ENCODE results near the gene SPDYC.
"Not testable (repeated sequence)": the region's sequence is repeated elsewhere in the genome, so short reads cannot be mapped to it uniquely, and the experiment has no call there.

Gene SPDYC

DNA sequence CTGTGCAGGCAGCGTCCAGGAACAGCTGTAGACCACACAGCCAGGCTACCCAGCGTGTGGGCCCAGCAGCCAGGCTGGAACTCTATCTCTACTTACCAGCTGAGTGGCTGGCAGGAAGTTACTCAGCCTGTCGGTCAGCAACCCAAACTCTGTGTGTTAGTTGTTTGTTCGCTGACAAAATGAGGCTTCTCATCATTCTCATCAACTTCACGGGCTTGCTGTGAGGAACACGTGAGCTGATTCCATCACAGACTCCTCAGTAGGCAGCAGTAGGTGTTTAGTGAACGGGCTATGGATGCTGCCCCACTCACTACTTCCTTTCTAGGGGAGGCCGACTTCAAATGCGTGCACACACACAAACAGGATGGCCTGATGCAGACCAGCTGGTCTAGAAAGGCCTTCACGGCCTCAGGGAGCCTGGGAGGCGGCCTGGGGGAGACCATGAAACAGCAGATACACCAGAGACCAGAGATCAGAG lies 830 bp upstream of the SPDYC start:
- no peak for DNase-seq (ENCODE audit: low read depth)

DNA sequence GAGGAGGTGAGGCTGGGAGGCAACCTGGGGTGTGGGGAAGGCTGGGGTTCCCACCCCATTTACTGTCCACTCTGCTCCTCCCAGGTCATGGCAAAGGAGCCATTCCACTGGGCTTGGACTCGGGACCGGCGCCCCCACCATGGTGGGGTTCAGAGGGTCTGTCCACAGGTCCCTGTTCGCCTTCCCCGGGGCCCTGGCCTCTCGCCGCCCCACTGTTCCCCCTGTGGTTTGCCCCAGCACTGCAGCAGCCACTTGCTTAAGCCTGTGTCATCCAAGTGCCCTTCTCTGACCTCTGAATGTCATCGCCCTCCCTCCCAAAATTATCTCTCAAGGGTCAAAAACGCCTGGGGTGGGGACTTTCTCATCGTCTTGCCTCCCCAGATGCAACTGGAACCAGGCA lies 2.6 kb downstream of the SPDYC start:
- no peak for DNase-seq (ENCODE audit: low read depth)

DNA sequence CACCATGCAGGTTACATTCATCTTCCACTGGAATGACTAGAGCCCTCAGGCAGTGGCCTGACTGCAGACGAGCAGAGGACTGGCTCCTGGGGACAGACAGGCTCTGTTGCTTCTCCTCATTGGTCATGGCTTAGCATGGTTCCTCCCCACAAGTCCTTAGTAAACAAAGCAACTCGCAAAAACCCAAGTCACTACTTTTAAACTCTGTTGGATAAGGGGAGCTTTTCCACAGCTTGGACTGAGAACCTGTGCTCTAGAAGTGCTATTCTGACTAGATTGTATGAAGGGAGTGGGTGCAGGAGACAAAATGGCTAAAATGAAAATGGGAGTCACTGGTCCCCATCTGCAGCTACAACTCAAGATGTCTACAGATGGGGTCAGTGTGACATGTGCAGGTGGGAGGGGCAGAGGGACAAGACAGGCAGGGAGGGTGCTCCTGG lies 4.6 kb downstream of the SPDYC start:
- DNase-seq (ENCODE audit: low read depth) = not testable (repeated sequence)

DNA sequence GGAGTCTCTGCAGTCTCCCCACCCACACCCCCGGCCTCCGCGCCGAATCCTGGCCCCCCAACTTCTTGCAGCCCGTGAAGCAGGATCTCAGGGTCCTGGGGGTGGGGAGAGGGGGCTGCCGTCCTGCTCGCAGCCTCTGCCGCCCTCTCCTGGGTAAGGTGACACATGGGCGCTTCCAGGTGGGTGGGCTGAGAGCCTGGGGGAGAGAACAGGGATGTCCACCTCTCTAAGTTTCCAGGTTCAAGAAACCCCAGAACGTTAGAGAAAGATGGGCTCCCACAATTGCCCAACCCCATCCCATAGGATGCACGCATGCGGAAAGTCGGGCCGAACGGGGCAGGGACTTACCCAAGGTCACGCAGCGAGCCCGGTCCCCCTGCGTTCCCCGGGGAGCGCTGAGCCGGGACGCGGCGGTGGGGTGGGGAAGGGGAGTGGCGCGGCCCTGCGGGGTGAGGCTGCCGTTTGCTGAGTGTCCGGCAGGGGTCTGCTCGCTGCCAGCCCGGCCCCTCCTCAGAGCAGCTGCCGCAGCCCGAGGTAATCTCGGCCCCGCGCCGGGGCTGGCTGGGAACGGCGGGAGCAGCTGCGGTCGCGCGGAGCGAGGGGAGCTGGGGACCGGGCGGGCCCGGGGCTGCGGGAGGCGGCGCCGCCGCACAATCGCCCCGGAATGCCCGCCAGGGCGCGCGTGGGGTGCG lies 11.0 kb downstream of the SPDYC start:
- no peak for DNase-seq (ENCODE audit: low read depth)

DNA sequence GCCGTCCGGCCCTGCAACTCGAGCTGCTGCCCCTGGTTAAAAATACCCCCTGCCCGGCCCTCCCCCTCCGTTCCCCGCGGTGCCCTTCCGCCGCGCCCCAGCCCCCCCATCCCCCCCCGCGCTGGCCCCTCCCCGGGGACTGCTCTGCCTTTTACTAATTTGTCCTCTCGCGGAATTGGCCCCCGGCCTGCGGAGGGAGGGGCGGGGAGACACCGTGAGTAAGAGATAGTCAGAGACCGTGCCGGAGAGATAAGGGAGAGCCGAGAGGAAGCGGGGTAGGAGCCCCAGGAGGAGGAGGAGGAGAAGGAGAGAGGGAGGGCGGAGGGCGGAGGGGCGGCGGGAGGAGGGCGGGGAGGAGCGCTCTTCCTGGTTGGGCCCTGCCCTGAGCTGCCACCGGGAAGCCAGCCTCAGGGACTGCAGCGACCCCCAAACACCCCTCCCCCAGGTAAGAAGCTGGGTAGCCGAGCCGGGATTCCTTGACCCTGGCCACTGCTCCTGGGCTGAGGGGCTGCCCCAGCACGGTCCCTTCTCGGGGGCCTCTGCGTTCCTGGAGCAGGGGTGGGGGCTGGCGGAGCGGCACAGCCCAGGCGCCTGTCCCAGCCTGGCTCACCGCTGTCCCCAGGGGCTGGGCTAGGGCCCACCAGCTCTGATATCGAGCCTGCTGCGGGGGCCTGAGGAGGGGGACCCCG lies 11.7 kb downstream of the SPDYC start, which contains the start of gene CAPN1:
Gene CAPN1, plus strand, starts transcription at position 360 of the 689 bp plus-strand sequence. CDS start 774 bp downstream, outside the sequence.
- DNase-seq (ENCODE audit: low read depth) = peak; percentile 34

DNA sequence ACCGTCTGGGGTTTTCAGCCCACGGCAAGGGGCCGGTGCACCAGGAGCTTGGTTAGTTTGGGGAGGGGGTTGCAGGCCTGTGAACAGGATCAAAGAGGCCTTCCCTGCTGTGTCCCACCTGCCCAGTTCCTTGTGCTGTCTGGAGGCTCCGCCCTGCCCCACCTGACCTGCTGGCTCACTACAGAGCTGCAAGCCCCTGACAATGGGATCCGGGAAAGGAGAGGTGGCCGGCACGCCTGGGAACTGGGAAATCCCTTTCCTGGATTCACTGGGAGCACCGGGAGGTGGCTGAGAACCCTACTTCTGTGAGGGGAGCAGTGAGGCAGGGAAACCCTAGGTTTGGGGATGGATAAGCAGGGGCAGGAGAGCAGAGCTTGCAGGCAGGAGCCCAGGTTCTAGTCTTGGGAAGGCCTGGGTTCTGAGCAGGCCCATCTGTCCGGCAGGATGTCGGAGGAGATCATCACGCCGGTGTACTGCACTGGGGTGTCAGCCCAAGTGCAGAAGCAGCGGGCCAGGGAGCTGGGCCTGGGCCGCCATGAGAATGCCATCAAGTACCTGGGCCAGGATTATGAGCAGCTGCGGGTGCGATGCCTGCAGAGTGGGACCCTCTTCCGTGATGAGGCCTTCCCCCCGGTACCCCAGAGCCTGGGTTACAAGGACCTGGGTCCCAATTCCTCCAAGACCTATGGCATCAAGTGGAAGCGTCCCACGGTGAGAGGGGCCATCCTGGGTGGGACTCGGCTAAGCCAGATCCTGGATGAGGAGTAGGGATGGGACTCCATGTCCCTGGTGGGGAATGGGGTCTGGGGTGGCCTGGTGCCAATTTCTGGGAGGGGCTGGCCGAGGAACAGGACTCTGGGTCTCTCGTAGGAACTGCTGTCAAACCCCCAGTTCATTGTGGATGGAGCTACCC lies 12.5 kb downstream of the SPDYC start:
- no peak for DNase-seq (ENCODE audit: low read depth)

DNA sequence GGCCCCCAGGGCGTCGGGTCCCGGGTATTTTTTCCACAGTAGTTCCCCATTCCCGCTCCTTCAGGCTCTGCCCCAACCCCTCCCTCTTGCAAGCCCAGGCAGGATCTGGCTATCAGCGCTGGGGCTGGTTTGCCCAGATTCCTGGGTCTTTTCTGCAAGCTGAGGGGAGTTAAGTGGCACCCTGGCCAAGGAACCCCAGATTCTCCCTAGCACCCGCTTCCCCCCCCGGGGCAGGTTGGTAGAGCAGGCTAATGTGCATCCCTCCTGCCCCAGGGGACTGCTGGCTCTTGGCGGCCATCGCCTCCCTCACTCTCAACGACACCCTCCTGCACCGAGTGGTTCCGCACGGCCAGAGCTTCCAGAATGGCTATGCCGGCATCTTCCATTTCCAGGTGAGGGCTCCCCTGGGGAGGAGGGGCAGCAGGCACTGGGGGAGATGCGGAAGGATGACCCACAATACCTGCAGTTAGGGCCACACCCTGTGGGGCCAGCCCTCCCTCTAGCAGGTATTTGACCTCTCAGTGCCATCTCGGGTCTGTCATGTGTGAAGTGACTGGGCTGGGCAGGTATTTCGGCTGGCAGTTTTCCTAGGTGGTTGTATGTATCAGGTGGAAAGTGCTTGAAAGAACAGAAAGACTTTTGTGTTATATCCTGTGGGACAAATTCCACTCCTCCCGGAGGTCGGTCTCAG lies 13.3 kb downstream of the SPDYC start:
- DNase-seq (ENCODE audit: low read depth) = no peak

DNA sequence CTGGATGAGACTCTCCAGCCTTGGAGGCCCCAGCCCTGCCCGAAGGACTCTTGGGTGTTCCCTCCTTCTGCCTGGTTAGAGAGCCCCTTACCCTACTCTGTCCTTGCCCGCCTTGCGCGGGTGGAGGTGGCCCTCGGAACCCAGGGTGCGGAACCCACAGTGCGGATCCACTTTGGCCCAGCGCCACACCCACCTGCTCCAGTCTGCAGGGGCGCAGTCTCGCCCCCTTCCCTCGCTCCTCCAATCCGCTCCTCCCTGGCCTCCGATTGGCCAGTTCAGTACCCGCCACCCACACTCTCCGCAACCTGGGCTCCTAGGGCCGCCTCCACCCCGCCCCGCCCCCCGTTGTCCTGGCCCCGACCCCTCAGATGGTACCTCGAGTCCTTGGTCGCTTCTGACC lies 14.1 kb downstream of the SPDYC start:
- DNase-seq (ENCODE audit: low read depth) = no peak

DNA sequence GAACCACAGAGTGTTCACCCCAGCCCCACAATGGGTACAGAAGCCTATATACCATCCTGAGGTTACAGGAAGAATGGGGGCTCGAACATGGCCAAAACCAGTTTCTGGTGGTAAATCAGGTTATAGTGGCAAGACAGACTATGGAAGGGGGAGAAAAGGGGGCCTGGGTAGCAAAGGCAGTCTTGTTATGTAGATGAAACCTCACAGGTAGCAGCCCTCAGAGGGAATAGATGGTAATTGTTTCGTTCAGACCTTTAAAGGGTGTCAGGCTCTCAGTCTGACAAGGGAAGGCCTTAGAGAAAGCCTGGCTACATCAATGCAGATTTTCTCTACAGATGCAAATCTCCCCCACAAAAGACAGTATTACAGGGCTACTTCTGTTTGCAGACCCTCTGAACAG lies 15.1 kb downstream of the SPDYC start:
- no peak for DNase-seq (ENCODE audit: low read depth)

DNA sequence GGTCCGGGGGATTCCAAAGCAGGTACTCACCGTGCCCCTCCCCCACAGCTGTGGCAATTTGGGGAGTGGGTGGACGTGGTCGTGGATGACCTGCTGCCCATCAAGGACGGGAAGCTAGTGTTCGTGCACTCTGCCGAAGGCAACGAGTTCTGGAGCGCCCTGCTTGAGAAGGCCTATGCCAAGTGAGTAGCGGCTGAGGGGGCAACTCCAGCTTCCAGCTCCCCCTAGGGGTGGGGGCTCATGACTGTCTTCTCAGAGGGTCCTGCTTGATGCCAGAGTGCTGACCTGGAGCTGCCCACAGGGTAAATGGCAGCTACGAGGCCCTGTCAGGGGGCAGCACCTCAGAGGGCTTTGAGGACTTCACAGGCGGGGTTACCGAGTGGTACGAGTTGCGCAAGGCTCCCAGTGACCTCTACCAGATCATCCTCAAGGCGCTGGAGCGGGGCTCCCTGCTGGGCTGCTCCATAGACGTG lies 15.9 kb downstream of the SPDYC start:
- no peak for DNase-seq (ENCODE audit: low read depth)

DNA sequence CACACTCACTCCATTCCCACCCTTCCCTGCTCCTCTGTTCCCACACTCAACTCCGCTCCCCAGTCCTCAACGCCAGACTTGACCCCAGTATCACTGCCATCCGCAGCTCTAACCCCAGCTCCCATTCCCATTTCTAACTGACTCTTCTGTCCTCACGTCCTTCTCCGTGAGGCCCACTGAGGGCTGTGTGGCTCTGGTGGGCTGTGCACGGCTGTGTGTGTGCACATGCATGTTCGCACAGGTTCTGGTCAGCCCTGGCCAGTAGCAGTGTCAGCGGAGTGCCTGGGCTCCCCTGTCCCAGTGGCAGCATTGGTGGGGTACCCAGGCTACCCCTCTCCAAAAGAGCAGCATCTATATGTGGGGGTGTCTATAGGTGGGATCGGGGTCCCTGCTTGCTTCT lies 16.7 kb downstream of the SPDYC start:
- no peak for DNase-seq (ENCODE audit: low read depth)

DNA sequence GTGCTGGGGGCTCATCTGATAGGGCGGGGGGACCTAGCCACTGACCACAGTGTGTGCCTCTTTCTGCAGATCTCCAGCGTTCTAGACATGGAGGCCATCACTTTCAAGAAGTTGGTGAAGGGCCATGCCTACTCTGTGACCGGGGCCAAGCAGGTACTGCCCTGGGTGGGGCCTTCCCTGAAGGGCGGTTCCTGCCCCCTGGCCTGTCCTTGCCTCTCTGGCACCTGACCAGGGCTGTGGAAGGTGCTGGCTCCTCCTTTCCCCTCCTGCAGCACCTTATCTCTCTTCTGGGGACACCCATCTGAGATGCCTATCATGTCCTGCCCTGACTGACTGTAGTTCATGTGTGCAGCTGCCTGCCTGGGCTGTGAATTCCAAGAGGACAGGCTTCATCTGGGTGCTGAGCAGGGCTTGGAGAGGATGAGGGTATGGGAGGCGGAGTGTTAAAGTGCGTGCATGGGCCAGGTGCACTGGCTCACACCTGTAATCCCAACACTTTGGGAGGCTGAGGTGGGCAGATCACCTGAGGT lies 17.2 kb downstream of the SPDYC start:
- no peak for DNase-seq (ENCODE audit: low read depth)

DNA sequence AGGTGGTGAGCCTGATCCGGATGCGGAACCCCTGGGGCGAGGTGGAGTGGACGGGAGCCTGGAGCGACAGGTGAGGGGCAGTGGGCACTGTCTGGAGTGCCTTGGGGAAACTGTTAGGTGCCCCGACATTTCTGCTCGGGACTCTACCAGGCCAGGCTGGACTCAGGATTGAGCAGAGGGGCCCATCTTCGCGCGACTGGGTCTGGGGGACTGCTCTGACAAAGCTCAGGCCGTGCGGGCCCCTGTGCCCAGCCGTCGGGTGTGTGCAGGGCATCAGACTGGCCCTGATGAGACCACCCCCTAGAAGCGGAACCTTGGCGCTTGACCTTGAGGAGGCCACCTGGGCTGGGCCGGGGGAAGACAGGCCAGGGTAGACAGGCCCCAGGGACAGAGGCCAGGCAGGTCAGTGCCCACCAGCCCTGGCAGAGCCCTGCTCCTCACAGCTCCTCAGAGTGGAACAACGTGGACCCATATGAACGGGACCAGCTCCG lies 18.0 kb downstream of the SPDYC start:
- no peak for DNase-seq (ENCODE audit: low read depth)

DNA sequence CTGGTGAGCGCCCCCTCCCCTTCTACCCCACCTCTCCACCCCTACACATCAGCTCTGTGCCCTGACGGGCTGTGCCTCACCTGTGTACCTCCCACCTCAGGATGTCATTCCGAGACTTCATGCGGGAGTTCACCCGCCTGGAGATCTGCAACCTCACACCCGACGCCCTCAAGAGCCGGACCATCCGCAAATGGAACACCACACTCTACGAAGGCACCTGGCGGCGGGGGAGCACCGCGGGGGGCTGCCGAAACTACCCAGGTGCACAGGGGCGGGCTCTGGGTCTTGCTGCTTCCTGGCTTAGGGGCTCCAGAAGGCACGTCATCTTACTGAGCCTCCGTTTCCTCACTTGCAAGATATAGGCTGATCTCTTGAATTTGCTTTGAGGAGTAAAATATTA lies 18.5 kb downstream of the SPDYC start:
- no peak for DNase-seq (ENCODE audit: low read depth)

DNA sequence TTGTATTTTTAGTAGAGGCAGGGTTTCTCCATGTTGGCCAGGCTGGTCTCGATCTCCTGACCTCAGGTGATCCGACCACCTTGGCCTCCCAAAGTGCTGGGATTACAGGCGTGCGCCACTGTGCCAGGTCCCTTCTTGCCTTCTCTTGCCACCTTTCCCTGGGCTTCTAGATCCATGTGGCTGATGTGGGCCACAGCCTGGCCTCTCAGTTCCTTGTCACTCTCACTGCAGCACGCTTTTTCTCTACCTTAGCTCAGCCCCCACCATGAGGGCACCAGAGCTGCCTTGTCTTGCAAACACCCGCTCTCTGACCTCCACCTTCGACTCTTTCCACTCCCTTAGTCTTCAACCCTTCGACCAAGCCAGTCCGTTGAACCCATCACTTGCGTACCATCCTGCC lies 19.2 kb downstream of the SPDYC start:
- no peak for DNase-seq (ENCODE audit: low read depth)

DNA sequence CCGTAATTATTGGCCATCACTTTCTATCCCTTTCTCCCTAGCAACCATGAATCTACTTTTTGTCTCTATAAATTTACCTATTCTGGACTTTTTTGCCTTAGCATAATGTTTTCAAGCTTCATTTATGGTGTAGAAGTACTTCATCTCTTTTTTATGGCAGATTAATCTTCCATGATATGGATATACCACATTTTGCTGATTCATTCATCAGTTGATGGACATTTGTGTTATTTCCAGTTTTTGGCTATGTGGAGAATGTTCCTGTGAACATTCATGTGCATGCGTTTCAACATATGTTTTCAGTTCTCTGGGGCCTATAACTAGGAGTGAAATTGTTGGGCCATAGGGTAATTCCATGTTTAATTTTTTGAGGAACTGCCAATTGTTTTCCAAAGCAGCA lies 24.5 kb downstream of the SPDYC start:
- no peak for DNase-seq (ENCODE audit: low read depth)

DNA sequence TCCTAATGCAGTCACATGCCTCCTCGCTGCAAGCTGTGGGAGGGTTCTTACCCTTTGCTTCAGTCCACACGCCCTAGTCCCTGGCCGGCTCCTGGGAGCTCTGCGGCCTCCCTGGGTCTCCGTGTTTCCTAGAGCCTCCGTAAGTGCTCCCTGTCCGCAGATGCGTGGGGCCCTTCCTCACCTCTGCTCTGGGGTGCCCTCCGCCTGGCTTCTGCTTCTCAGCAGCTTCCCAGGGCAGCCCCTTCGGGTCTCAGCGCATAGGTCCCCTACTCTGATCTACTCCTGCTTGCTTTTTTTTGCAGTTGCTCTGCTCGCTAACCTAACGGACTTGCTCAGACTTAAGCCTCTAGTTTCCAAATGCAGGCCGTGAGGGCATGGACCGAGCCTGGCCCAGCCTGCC lies 34.1 kb downstream of the SPDYC start:
- DNase-seq (ENCODE audit: low read depth) = no peak

DNA sequence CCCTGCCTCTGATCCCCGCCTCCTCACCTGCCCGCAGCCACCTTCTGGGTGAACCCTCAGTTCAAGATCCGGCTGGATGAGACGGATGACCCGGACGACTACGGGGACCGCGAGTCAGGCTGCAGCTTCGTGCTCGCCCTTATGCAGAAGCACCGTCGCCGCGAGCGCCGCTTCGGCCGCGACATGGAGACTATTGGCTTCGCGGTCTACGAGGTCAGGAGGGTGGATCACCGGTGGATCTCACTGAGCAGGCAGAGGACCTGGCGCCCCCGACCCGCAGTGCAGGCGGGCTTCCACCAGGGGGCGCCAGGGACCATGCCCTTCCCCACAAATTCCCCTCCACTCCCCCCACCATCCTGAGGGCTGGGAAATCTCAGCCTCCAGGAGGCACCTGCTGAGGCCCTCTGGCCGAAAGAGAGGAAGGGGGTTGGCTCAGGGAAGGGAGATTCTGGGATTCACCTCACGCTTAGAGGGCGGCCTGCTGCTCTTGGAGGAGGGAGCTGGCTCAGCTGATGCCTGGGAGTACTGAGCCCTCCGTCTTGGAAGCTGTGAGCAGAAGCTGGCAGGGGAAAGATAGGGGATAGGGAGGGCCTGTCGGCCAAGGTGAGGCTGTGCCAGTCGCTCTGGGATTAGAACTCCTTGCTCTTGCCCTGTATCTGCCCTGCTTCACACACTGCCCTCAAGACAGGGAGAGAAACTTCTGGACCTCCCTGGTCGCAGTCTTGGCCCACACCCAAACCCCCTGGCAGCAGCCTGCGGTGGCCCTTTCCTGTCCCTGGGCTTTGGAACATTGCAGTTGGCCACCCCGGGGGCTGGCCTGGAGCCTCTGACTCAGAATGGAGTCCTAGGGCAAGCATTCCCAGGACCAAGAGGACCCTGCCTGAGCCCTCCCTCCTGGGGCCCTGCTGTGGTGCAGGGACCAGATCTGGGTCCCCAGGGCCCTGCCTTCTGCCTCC lies 34.9 kb downstream of the SPDYC start:
- no peak for DNase-seq (ENCODE audit: low read depth)

DNA sequence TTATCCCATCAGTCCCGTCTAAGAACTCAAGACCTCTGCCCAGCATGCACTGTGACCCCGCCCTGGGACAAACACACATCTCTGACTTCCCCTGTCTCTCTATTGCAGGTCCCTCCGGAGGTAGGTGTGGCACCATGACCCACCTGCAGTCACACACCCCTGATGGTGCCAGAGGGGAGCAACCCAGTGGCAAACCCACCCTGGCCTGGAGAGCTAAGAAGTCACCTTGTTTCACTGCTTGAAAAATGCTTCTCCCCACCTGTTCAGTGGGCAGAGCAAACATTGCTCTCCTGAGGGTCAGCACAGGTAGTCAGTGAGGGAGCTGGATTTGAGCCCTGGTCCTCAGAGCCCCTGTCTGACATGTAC lies 35.6 kb downstream of the SPDYC start:
- no peak for DNase-seq (ENCODE audit: low read depth)

DNA sequence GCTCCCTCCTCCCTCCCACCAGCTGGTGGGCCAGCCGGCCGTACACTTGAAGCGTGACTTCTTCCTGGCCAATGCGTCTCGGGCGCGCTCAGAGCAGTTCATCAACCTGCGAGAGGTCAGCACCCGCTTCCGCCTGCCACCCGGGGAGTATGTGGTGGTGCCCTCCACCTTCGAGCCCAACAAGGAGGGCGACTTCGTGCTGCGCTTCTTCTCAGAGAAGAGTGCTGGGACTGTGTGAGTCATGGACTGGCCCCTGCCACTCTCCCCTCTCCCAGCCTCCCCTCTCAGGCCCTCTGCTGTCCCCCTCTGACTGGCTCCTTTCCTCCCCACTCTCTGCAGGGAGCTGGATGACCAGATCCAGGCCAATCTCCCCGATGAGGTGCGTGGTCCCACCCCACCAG lies 36.4 kb downstream of the SPDYC start:
- no peak for DNase-seq (ENCODE audit: low read depth)

All from stimulated activated CD8-positive, alpha-beta memory T cell treated with anti-CD3 and anti-CD28 coated beads, Interleukin-15, amount 100 ng/mL, for 1 hour (primary cell).